Measurements from ENCODE around the gene RIN3.

The RIN3 gene

DNA sequence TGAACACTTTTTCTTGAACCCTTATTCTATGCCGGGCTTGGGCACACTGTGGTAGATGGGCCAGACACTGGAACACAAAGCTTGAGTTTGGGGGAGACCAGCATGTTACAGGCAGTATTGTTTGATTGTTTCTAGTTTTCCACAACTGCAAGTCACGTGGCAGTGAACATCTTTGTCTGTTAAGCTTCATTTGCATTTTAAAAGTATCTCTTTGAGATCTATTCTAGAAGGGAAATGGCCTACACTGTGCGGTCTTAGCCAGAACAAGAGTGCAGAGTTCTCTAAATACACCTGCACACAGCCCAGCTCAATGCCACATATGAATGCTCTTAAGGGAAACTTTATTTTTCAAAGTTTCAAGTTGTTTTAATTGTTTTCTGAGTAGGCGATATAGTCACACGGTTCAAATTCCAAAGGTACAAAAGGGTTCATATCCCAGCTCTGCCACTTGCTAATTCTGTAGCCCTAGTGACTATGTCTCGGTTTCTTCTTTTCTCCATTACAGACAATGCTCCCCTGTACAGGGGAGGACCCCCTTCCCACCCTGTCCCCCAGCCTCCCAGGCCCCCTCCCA is 24.9 kb downstream of the RIN3 start:
- TF ChIP-seq, protein P1, sequence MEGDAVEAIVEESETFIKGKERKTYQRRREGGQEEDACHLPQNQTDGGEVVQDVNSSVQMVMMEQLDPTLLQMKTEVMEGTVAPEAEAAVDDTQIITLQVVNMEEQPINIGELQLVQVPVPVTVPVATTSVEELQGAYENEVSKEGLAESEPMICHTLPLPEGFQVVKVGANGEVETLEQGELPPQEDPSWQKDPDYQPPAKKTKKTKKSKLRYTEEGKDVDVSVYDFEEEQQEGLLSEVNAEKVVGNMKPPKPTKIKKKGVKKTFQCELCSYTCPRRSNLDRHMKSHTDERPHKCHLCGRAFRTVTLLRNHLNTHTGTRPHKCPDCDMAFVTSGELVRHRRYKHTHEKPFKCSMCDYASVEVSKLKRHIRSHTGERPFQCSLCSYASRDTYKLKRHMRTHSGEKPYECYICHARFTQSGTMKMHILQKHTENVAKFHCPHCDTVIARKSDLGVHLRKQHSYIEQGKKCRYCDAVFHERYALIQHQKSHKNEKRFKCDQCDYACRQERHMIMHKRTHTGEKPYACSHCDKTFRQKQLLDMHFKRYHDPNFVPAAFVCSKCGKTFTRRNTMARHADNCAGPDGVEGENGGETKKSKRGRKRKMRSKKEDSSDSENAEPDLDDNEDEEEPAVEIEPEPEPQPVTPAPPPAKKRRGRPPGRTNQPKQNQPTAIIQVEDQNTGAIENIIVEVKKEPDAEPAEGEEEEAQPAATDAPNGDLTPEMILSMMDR (IDR thresholded peaks at IDR 0.05; ENCODE audit: extremely low read depth, insufficient read depth, missing control alignments), result no peak
- in situ Hi-C loops (cut with MboI; ENCODE audit: low pct_unique_long_range_greater_than_20kb, low sequenced_read_pairs, unreplicated experiment), result no loop called here
- peak; percentile 63 for DNase-seq (ENCODE audit: low spot score)

DNA sequence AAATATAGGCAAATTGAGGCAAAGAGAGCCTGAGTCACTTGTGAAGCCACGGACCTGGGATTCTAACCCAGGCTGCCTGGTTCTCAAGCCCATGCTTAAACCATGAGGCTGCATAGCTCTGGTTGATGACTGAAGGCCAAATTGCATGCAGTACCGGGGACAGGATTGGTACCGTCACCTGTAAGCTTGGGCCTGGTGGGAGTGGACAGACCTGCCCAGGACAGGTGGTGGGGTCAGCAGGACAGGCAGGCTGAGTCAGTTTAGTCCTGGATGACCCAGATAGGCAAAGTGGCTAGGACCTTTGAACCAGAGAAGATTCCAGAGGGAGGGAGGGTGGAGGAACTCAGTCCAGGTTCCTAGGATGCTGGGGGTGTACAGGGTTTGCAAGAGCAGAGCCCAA is 25.8 kb downstream of the RIN3 start:
- DNase-seq (ENCODE audit: low spot score), result no peak
- in situ Hi-C loops (cut with MboI; ENCODE audit: low pct_unique_long_range_greater_than_20kb, low sequenced_read_pairs, unreplicated experiment), result no loop called here
- TF ChIP-seq, protein P1 (IDR thresholded peaks at IDR 0.05; ENCODE audit: extremely low read depth, insufficient read depth, missing control alignments), result no peak

DNA sequence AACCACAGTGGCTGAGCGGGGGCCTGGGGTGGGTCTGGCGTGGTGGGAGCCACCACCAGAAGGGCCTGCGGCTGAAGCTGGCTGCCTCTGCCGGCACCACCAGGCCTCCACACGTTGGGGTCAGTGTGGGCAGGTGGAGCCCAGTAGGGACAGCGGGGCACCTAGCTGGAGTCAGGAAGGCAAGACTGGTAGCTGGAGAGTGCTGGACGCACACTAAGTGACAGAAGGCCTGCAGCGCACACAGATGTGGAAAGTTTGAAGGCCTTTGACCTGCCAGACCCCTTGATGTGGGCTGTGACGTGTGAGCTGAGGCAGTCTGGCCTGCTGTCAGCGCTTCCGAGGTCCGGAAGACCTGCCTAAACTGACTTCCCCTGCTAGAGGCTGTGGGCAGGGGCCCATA is 26.3 kb downstream of the RIN3 start:
- no peak for DNase-seq (ENCODE audit: low spot score)
- in situ Hi-C loops (cut with MboI; ENCODE audit: low pct_unique_long_range_greater_than_20kb, low sequenced_read_pairs, unreplicated experiment), result no loop called here
- TF ChIP-seq, protein P1 (IDR thresholded peaks at IDR 0.05; ENCODE audit: extremely low read depth, insufficient read depth, missing control alignments), result no peak

DNA sequence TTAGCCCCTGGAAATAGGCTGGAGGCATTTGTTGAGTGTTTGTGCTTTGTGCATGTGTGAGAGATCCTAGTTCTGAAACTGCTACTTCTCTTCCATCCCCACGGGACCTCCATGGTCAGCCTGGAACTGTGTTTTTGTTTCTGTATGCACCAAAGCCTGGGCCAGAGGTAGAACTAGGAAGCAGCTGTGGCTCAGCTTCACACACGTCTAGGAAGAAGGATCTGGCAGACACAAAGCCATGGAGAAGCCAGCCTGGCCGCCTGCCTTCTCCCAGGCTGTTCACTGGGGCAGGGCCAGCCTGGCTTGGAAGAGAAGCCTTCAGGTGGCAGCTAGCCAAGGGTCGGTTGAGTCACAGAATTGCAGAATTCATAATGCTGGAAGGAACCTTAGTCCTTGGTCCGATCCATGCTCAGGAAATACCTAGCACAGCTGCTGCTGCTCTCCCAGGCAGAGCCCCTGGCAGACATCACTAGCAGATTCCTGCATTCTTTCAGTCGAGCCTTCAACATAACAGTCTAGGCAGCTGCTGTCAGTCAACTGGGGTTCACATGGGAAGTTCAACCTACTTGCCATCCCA is 27.0 kb downstream of the RIN3 start:
- TF ChIP-seq, protein P1 (IDR thresholded peaks at IDR 0.05; ENCODE audit: extremely low read depth, insufficient read depth, missing control alignments), result no peak
- in situ Hi-C loops (cut with MboI; ENCODE audit: low pct_unique_long_range_greater_than_20kb, low sequenced_read_pairs, unreplicated experiment), result no loop called here
- DNase-seq (ENCODE audit: low spot score), result no peak

DNA sequence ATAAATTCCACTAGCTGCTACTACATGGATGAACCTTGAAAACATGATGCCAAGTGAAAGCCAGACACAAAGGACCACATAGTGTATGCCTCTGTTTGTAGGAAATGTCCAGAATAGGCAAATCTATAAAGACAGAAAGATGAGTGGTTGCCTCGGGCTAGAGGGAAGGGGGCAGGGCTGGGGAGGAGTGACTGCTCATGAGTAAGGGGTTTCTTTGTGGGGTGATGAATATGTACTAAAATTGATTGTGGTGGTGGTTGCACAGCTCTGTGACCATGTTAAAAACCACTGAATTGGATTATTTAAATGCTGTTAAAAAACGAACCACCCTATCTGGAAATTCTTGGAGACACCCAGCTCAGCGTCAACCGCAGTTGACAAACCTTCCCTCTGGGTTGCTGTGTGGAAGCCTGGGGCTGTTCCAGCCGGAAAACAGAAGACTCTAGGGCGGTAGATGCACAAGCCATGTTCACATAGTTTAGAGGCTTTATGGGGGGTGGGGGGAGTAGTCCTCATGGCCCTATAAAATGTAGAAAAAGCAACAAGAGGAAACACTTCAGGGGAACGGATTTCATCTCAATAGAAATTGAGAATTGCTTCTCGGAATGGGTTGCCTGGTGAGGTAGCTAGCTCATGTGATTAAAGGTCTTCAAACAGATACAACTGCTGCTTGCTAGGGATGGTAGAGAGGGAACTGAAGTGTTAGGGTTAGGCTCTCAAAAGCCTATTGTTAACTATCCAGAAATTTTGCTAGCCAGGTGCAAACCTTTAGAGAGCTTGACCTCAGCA is 29.4 kb downstream of the RIN3 start:
- DNase-seq (ENCODE audit: low spot score), result no peak
- in situ Hi-C loops (cut with MboI; ENCODE audit: low pct_unique_long_range_greater_than_20kb, low sequenced_read_pairs, unreplicated experiment), result no loop called here
- TF ChIP-seq, protein P1 (IDR thresholded peaks at IDR 0.05; ENCODE audit: extremely low read depth, insufficient read depth, missing control alignments), result no peak

DNA sequence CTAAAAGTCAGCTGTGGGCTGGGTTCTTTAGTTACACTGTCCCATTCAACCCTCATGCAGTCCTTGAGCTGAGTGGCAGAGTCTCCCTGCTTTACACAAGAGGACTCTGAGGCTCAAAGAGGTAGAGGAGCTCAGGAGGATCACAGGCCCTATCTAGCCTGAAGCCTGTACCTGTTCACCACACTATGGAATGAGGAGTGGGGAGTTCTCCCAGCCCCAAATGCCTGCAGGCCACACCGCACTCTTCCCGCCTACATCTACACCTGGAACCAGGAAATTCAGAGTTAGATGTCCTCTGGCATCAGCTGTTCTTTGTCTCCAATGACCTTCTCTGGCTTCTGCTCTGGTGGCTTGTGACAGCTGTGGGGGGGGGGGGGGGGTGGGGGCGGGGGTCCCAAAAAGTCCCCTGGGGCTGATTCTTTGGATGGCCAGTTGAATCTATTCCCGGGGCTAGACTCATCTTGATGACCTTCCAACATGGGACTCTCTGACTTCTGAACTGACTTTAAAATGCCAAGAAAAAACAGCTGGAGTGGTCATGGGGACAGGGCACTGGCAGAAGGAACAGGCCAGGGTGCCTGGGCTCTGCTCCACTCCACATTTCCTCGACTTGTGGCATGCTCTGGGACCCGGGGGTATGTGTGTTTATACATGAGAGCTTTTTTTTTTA is 30.6 kb downstream of the RIN3 start:
- in situ Hi-C loops (cut with MboI; ENCODE audit: low pct_unique_long_range_greater_than_20kb, low sequenced_read_pairs, unreplicated experiment), result no loop called here
- TF ChIP-seq, protein P1 (IDR thresholded peaks at IDR 0.05; ENCODE audit: extremely low read depth, insufficient read depth, missing control alignments), result no peak
- no peak for DNase-seq (ENCODE audit: low spot score)
